Measurements from ENCODE around the gene KRT17. TPM values are rescaled to one million over a fixed set of nuclear protein-coding genes. Genes with fewer than 3 reads are reported as not detected.

KRT17 gene
- total and polyA plus RNA-seq, 10 of the 15 experiments (the other 5 are each of a cell fraction or from before 2014, with no cell fraction given): 0.47 to 30.0 (median 2.5) TPM

DNA sequence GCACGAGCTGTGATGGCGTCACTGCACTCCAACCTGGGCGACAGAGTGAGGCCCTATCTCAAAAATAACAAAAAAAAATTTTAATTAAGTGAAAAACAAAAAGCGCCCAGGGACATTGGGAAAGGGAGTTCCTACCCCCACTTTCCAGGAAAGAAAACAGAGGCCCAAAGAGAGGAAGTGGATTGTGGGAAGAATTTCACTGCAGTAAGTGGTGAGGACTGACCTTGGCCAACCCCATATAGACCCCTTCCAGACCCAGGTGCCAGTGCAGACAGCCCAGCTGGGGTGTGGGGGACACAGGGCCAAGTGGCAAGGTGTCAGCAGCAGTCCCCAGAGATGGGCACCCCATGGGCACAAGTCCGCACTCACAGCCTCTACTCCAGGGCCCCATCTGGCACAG, 29.0 kb upstream of the KRT17 start (continued):
- no peak for TF ChIP-seq KDM1A (IDR thresholded peaks at IDR 0.05; ENCODE audit: borderline replicate concordance)
- TF ChIP-seq EZH2 (IDR thresholded peaks at IDR 0.05; ENCODE audit: borderline replicate concordance, control insufficient read depth, low read depth, low read length): no peak
- TF ChIP-seq RELA (IDR thresholded peaks at IDR 0.05; ENCODE audit: borderline replicate concordance, partially characterized antibody): no peak
- no peak for TF ChIP-seq IRF4 (IDR thresholded peaks at IDR 0.05; ENCODE audit: low read depth, low read length)
- TF ChIP-seq RFX5 (IDR thresholded peaks at IDR 0.05; ENCODE audit: low read depth, low read length): no peak
- no peak for TF ChIP-seq NFYA (IDR thresholded peaks at IDR 0.05; ENCODE audit: borderline replicate concordance, low read depth, low read length)
- no peak for TF ChIP-seq RAD51 (IDR thresholded peaks at IDR 0.05)

DNA sequence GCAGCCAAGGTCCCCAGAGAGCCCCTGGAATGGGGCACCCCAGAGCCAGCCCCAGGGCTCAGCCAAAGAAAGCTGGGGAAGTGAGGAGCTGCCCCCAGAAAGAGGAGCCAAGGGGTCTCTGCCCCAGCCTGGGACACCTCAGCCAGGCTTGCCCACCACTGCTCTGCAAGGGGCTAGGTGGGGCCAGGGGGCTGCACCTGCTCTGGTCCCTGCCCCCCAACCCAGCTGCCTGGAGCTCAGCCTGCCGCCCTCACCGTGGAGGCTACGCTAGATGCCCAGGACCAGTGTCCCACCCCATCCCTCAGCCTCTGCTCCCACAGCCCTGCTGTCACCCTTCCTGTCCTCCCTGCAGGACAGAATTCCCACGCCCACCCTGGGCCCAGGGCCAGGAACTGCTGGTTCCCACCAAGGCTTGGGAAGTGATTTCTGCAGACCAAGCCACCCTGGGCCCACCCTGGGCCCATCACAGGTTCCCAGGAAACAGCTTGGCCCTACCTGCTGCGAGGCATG, 28.1 kb upstream of the KRT17 start:
- CTCF ChIA-PET: interaction anchor here (0.6 to 11.8 kb wide), 3 partner anchors 11 to 103 kb away, joined by 3 to 420 read pairs (median 133); no protein-coding TSS in a partner anchor
- Histone ChIP-seq H3K79me2 (ENCODE audit: control insufficient read depth, insufficient read depth, low read length) (no peaks in the 10 kb centered on the region), H4K20me1 (ENCODE audit: control insufficient read depth, insufficient read depth) (no peaks in the 10 kb centered on the region), H2AFZ (ENCODE audit: control insufficient read depth, low read depth, low read length) (no peak overlapping the region), H3K4me1 (ENCODE audit: control insufficient read depth, insufficient read depth, low read length) (peaks cover 9% of the 10 kb centered on the region), H3K27me3 (replicated peaks in 1 of 2; ENCODE audit: control insufficient read depth in 2 of 2, insufficient read depth in 2 of 2, low read length in 1 of 2) (no peaks in the 10 kb centered on the region; a peak in 1 of 4 replicates), H3K36me3 (ENCODE audit: control insufficient read depth in 2 of 2, insufficient read depth in 2 of 2, low read length in 1 of 2) (no peaks in the 10 kb centered on the region), H3K27ac (ENCODE audit: control insufficient read depth, insufficient read depth) (no peak overlapping the region), H3K9me3 (replicated peaks; ENCODE audit: control insufficient read depth, insufficient read depth, low read length) (no peaks in the 10 kb centered on the region), H3K9ac (ENCODE audit: control insufficient read depth, insufficient read depth, low read length) (no peak overlapping the region), H3K4me3 (no peak overlapping the region), H3K4me2 (ENCODE audit: control insufficient read depth, insufficient read depth) (no peak overlapping the region)
- no peak for TF ChIP-seq NBN (IDR thresholded peaks at IDR 0.05)
- TF ChIP-seq HDAC6 (IDR thresholded peaks at IDR 0.05; ENCODE audit: unreplicated experiment): no peak
- no peak for TF ChIP-seq TCF7 (IDR thresholded peaks at IDR 0.05; ENCODE audit: borderline replicate concordance)
- TF ChIP-seq CREB1 (IDR thresholded peaks at IDR 0.05; ENCODE audit: low read depth): no peak
- TF ChIP-seq, protein P1, sequence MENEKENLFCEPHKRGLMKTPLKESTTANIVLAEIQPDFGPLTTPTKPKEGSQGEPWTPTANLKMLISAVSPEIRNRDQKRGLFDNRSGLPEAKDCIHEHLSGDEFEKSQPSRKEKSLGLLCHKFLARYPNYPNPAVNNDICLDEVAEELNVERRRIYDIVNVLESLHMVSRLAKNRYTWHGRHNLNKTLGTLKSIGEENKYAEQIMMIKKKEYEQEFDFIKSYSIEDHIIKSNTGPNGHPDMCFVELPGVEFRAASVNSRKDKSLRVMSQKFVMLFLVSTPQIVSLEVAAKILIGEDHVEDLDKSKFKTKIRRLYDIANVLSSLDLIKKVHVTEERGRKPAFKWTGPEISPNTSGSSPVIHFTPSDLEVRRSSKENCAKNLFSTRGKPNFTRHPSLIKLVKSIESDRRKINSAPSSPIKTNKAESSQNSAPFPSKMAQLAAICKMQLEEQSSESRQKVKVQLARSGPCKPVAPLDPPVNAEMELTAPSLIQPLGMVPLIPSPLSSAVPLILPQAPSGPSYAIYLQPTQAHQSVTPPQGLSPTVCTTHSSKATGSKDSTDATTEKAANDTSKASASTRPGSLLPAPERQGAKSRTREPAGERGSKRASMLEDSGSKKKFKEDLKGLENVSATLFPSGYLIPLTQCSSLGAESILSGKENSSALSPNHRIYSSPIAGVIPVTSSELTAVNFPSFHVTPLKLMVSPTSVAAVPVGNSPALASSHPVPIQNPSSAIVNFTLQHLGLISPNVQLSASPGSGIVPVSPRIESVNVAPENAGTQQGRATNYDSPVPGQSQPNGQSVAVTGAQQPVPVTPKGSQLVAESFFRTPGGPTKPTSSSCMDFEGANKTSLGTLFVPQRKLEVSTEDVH (IDR thresholded peaks at IDR 0.05; ENCODE audit: low read depth, partially characterized antibody): no peak
- TF ChIP-seq SREBF1 (IDR thresholded peaks at IDR 0.05; ENCODE audit: low read length): no peak
- TF ChIP-seq, protein P2, sequence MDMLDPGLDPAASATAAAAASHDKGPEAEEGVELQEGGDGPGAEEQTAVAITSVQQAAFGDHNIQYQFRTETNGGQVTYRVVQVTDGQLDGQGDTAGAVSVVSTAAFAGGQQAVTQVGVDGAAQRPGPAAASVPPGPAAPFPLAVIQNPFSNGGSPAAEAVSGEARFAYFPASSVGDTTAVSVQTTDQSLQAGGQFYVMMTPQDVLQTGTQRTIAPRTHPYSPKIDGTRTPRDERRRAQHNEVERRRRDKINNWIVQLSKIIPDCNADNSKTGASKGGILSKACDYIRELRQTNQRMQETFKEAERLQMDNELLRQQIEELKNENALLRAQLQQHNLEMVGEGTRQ (IDR thresholded peaks at IDR 0.05; ENCODE audit: borderline replicate concordance, low read depth, low read length): no peak
- no peak for TF ChIP-seq TCF3 (IDR thresholded peaks at IDR 0.05; ENCODE audit: borderline replicate concordance, insufficient read depth, low read depth, low read length)
- TF ChIP-seq RCOR1 (conservative IDR thresholded peaks at IDR 0.05; ENCODE audit: low read depth, low read length): no peak
- no peak for DNase-seq (ENCODE audit: low read depth, low spot score)
- POLR2A ChIA-PET: interaction anchor here (1.1 kb wide), 1 partner anchor 833 kb away, joined by 3 read pairs; no protein-coding TSS in a partner anchor
- no peak for ATAC-seq
- SMC1A ChIA-PET (ENCODE audit: uncharacterized antibody, unreplicated experiment): interaction anchor here (1.4 to 1.7 kb wide), 2 partner anchors 8 to 10 kb away, joined by 4 to 6 read pairs; no protein-coding TSS in a partner anchor
- no TSS peak for BruUV-seq (replicated peaks)
- intact Hi-C loops (cut with micrococcal nuclease; ENCODE audit: unreplicated experiment) (no loop called here), in situ Hi-C loops (cut with MboI) (no loop called here)
- RAD21 ChIA-PET (ENCODE audit: unreplicated experiment): interaction anchor here (11.5 kb wide), 1 partner anchor 12 kb away, joined by 193 read pairs; no protein-coding TSS in a partner anchor
- no peak for FAIRE-seq
- 0% methylated on average over 4 of the region's 5 CpGs for WGBS (ENCODE audit: insufficient coverage, insufficient replicate concordance, low lambda C conversion rate, missing lambda C conversion rate)
